SK-N-SH treated with all-trans-retinoic acid at 6 μM for 48 hours (cell line): ENCODE data around the gene PSG2.
"Not testable (repeated sequence)": the region's sequence is repeated elsewhere in the genome, so short reads cannot be mapped to it uniquely, and the experiment has no call there.

Experiments
- ATAC-seq: fragments of 200-7000 bp; cut with Tn5 transposase; 3 replicates; pipeline ENCODE4 v1.9.1; 2020; ENCODE audit warnings: mild to moderate bottlenecking, moderate library complexity
- ARNTL ChIP-seq: fragments of 450-650 bp; formaldehyde crosslinking; IDR thresholded peaks from 2 replicates; pipeline ENCODE4 v1.5.0; 2020; ENCODE audit warnings: low read depth, mild to moderate bottlenecking, moderate library complexity, borderline replicate concordance
- BACH2 ChIP-seq: fragments of 250-450 bp; sonication (Bioruptor Pico); IDR thresholded peaks from 2 replicates; pipeline ENCODE4 v1.9.0; 2021; ENCODE audit warnings: mild to moderate bottlenecking, borderline replicate concordance
- CREB5 ChIP-seq: fragments of 250-450 bp; sonication (Bioruptor Pico); IDR thresholded peaks from 2 replicates; pipeline ENCODE4 v1.5.1; 2020; ENCODE audit warnings: low read depth, mild to moderate bottlenecking, moderate library complexity
- CSDC2 ChIP-seq: fragments of 250-450 bp; sonication (Bioruptor Pico); IDR thresholded peaks from 2 replicates; pipeline ENCODE4 v1.5.0; 2020; ENCODE audit warnings: mild to moderate bottlenecking, moderate library complexity
- CSRNP3 ChIP-seq: fragments of 250-450 bp; sonication (Bioruptor Pico); IDR thresholded peaks from 2 replicates; pipeline ENCODE4 v1.5.1; 2021; ENCODE audit warnings: mild to moderate bottlenecking, moderate library complexity
- GLIS3 ChIP-seq: fragments of 250-450 bp; sonication (Bioruptor Pico); IDR thresholded peaks from 2 replicates; pipeline ENCODE4 v1.5.0; 2020; ENCODE audit warnings: mild to moderate bottlenecking, moderate library complexity
- ISL1 ChIP-seq: fragments of 250-450 bp; sonication (Bioruptor Pico); IDR thresholded peaks from 2 replicates; pipeline ENCODE4 v2.1.2; 2022; ENCODE audit warnings: mild to moderate bottlenecking, moderate library complexity
- OSR1 ChIP-seq: fragments of 250-450 bp; sonication (Bioruptor Pico); IDR thresholded peaks from 2 replicates; pipeline ENCODE4 v1.8.0; 2022; ENCODE audit warnings: moderate library complexity, mild to moderate bottlenecking, inconsistent platforms
- PATZ1 ChIP-seq: fragments of 250-450 bp; sonication (Bioruptor Pico); IDR thresholded peaks from 2 replicates; pipeline ENCODE4 v1.8.0; 2020; ENCODE audit warnings: mild to moderate bottlenecking, moderate library complexity, borderline replicate concordance
- POU6F1 ChIP-seq: fragments of 250-450 bp; sonication (Bioruptor Pico); IDR thresholded peaks from 2 replicates; pipeline ENCODE4 v1.8.0; 2021; ENCODE audit warnings: low read depth, mild to moderate bottlenecking, moderate library complexity, borderline replicate concordance
- PPARA ChIP-seq: fragments of 250-450 bp; sonication (Bioruptor Pico); IDR thresholded peaks from 2 replicates; pipeline ENCODE4 v1.5.0; 2020; ENCODE audit warnings: mild to moderate bottlenecking, borderline replicate concordance
- RARB ChIP-seq: fragments of 250-450 bp; sonication (Bioruptor Pico); IDR thresholded peaks from 2 replicates; pipeline ENCODE4 v1.8.0; 2021; ENCODE audit warnings: mild to moderate bottlenecking, moderate library complexity
- SNAI2 ChIP-seq: fragments of 250-450 bp; sonication (Bioruptor Pico); IDR thresholded peaks from 2 replicates; pipeline ENCODE4 v1.5.0; 2020; ENCODE audit warnings: mild to moderate bottlenecking, moderate library complexity
- TOX ChIP-seq: fragments of 250-450 bp; sonication (Bioruptor Pico); IDR thresholded peaks from 2 replicates; pipeline ENCODE4 v1.8.0; 2021; ENCODE audit warnings: mild to moderate bottlenecking, moderate library complexity, borderline replicate concordance
- ZC3H10 ChIP-seq: fragments of 250-450 bp; sonication (Bioruptor Pico); IDR thresholded peaks from 2 replicates; pipeline ENCODE4 v1.5.1; 2021; ENCODE audit warnings: mild to moderate bottlenecking, moderate library complexity
- ZFP3 ChIP-seq: fragments of 250-450 bp; sonication (Bioruptor Pico); IDR thresholded peaks from 2 replicates; pipeline ENCODE4 v1.5.0; 2020; ENCODE audit warnings: mild to moderate bottlenecking, moderate library complexity
- ZFP30 ChIP-seq: fragments of 450-650 bp; formaldehyde crosslinking; IDR thresholded peaks from 2 replicates; pipeline ENCODE4 v1.5.0; 2022; ENCODE audit warnings: mild to moderate bottlenecking, moderate library complexity
- ZNF70 ChIP-seq: fragments of 450-650 bp; formaldehyde crosslinking; IDR thresholded peaks from 2 replicates; pipeline ENCODE4 v1.5.0; 2020; ENCODE audit warnings: mild to moderate bottlenecking, moderate library complexity
- ZNF8 ChIP-seq: fragments of 450-650 bp; formaldehyde crosslinking; IDR thresholded peaks from 2 replicates; pipeline ENCODE4 v1.5.0; 2020; ENCODE audit warnings: mild to moderate bottlenecking, moderate library complexity

Gene PSG2

GRCh38 chr19:43120433-43121026 lies 38.0 kb upstream of the PSG2 start:
- peak; percentile 98 for ATAC-seq
- peak; percentile 85 for TF ChIP-seq ISL1

GRCh38 chr19:43119526-43119925 lies 37.0 kb upstream of the PSG2 start:
- peak; percentile 67 for ATAC-seq

GRCh38 chr19:43116421-43116820 lies 33.9 kb upstream of the PSG2 start:
- not testable (repeated sequence) for ATAC-seq

- not testable (repeated sequence) for ATAC-seq
Measured at GRCh38 chr19:43115548-43115947, 33.0 kb upstream of the PSG2 start.

GRCh38 chr19:43115064-43115463 lies 32.6 kb upstream of the PSG2 start:
- ATAC-seq, result not testable (repeated sequence)

- ATAC-seq, result not testable (repeated sequence)
Measured at GRCh38 chr19:43114626-43115025, 32.1 kb upstream of the PSG2 start.

GRCh38 chr19:43107401-43107800 lies 24.9 kb upstream of the PSG2 start:
- TF ChIP-seq ISL1, result 0 out of 2 replicates have a peak, but pooled peaks have one; percentile 9
- ATAC-seq, result not testable (repeated sequence)

- TF ChIP-seq PATZ1 (CRISPR knock-in tag), result no peak
- no peak for TF ChIP-seq ZNF8 (CRISPR knock-in tag)
- no peak for TF ChIP-seq BACH2 (CRISPR knock-in tag)
- no peak for TF ChIP-seq CREB5
- TF ChIP-seq TOX (CRISPR knock-in tag), result no peak
- TF ChIP-seq OSR1 (CRISPR knock-in tag), result no peak
- no peak for TF ChIP-seq ZFP30 (CRISPR knock-in tag)
- no peak for TF ChIP-seq ZNF70 (CRISPR knock-in tag)
- TF ChIP-seq ZFP3 (CRISPR knock-in tag), result no peak
- no peak for TF ChIP-seq CSRNP3 (CRISPR knock-in tag)
- no peak for TF ChIP-seq ARNTL
- ATAC-seq, result no peak
Measured at GRCh38 chr19:43105496-43105895, 23.0 kb upstream of the PSG2 start.

GRCh38 chr19:43104215-43104850 lies 21.8 kb upstream of the PSG2 start:
- peak; percentile 79 for ATAC-seq

GRCh38 chr19:43101950-43102349 lies 19.4 kb upstream of the PSG2 start:
- no peak for TF ChIP-seq SNAI2
- no peak for TF ChIP-seq ZNF70 (CRISPR knock-in tag)
- no peak for TF ChIP-seq ARNTL
- TF ChIP-seq ZFP30 (CRISPR knock-in tag), result no peak
- TF ChIP-seq CSDC2 (CRISPR knock-in tag), result no peak
- no peak for TF ChIP-seq ZC3H10 (CRISPR knock-in tag)
- TF ChIP-seq GLIS3 (CRISPR knock-in tag), result no peak
- TF ChIP-seq CSRNP3 (CRISPR knock-in tag), result no peak
- TF ChIP-seq POU6F1, result no peak
- no peak for TF ChIP-seq OSR1 (CRISPR knock-in tag)
- TF ChIP-seq PPARA (CRISPR knock-in tag), result no peak
- TF ChIP-seq RARB, result no peak
- no peak for TF ChIP-seq ZNF8 (CRISPR knock-in tag)
- ATAC-seq, result no peak

GRCh38 chr19:43098416-43098815 lies 15.9 kb upstream of the PSG2 start:
- ATAC-seq, result not testable (repeated sequence)
